ENCODE results near the gene FOXN3. TPM values are rescaled to one million over a fixed set of nuclear protein-coding genes. Genes with fewer than 3 reads are reported as not detected.

Gene FOXN3
- 45.2 TPM for polyA plus RNA-seq (2013, experiment 1 of 2)
- 47.9 TPM for polyA plus RNA-seq (2013, experiment 2 of 2)

GRCh38 chr14:89417091-89417464 lies at the start of gene FOXN3:
Gene FOXN3 (minus strand): TSS chr14:89417233. CDS start chr14:89412476, 4,757 bp downstream.
- H2BK5ac ChIP-seq (ENCODE audit: low read length) = peak within 1 kb of the TSS; percentile 39
- WGBS (ENCODE audit: extremely low coverage, insufficient coverage, low lambda C conversion rate) = no CpG with 5 or more reads among the region's 54 CpGs
- peak within 1 kb of the TSS; percentile 95 for H3K4ac ChIP-seq (ENCODE audit: low read depth, low read length)
- peaks cover under 1% of the 10 kb centered on the region for H3K36me3 ChIP-seq (ENCODE audit: control insufficient read depth, insufficient read depth, low read length)
- peak within 1 kb of the TSS; percentile 86 for H3K27ac ChIP-seq (ENCODE audit: low read depth, low read length)
- H4K8ac ChIP-seq (ENCODE audit: low read depth, low read length) = peak within 1 kb of the TSS; percentile 65
- H2AK5ac ChIP-seq (ENCODE audit: low read length) = no peak within 1 kb of the TSS
- H3K4me1 ChIP-seq (ENCODE audit: control insufficient read depth, low read depth, low read length) = peaks cover 2% of the 10 kb centered on the region
- H3K79me1 ChIP-seq (ENCODE audit: low read length) = peaks cover 1% of the 10 kb centered on the region
- H2BK120ac ChIP-seq (ENCODE audit: low read depth, low read length) = peak within 1 kb of the TSS; percentile 85
- H3K9ac ChIP-seq (ENCODE audit: low read length) = peak within 1 kb of the TSS; percentile 83
- DNase-seq = peak; percentile 95
- H3K79me2 ChIP-seq (ENCODE audit: control insufficient read depth, insufficient read depth, low read length) = peaks cover 36% of the 10 kb centered on the region
- peak within 1 kb of the TSS; percentile 66 for H3K23ac ChIP-seq (ENCODE audit: low read length)
- H3K4me3 ChIP-seq (ENCODE audit: low read length) = peak within 1 kb of the TSS; percentile 85
- no peak within 1 kb of the TSS for H2BK15ac ChIP-seq (replicated peaks; ENCODE audit: low read depth)
- H3K18ac ChIP-seq (ENCODE audit: low read length) = peak within 1 kb of the TSS; percentile 99
- H3K27me3 ChIP-seq (ENCODE audit: insufficient read depth, low read length, poor library complexity) = no peaks in the 10 kb centered on the region
- peak within 1 kb of the TSS; percentile 81 for H3K4me2 ChIP-seq (ENCODE audit: low read length)
- H4K5ac ChIP-seq (ENCODE audit: low read length) = no peak within 1 kb of the TSS
- H3K56ac ChIP-seq (ENCODE audit: low read length) = peak within 1 kb of the TSS; percentile 92

- no peak overlapping the region for H3K23ac ChIP-seq (ENCODE audit: low read length)
- H3K4me3 ChIP-seq (ENCODE audit: low read length) = no peak overlapping the region
- H2BK5ac ChIP-seq (ENCODE audit: low read length) = peak overlapping the region; percentile 35
- H3K79me1 ChIP-seq (ENCODE audit: low read length) = no peaks in the 10 kb centered on the region
- no peak overlapping the region for H2BK15ac ChIP-seq (replicated peaks; ENCODE audit: low read depth)
- H4K5ac ChIP-seq (ENCODE audit: low read length) = no peak overlapping the region
- no peak overlapping the region for H3K27ac ChIP-seq (ENCODE audit: low read depth, low read length)
- H3K4me1 ChIP-seq (ENCODE audit: control insufficient read depth, low read depth, low read length) = peaks cover 11% of the 10 kb centered on the region
- peak overlapping the region; percentile 68 for H2AK5ac ChIP-seq (ENCODE audit: low read length)
- WGBS (ENCODE audit: extremely low coverage, insufficient coverage, low lambda C conversion rate) = no CpG with 5 or more reads among the region's 5 CpGs
- DNase-seq = peak; percentile 76
- no peak overlapping the region for H3K4ac ChIP-seq (ENCODE audit: low read depth, low read length)
- H3K9ac ChIP-seq (ENCODE audit: low read length) = peak overlapping the region; percentile 13
- H2BK120ac ChIP-seq (ENCODE audit: low read depth, low read length) = no peak overlapping the region
- no peaks in the 10 kb centered on the region for H3K27me3 ChIP-seq (ENCODE audit: insufficient read depth, low read length, poor library complexity)
- peak overlapping the region; percentile 68 for H3K56ac ChIP-seq (ENCODE audit: low read length)
- H3K4me2 ChIP-seq (ENCODE audit: low read length) = no peak overlapping the region
- no peaks in the 10 kb centered on the region for H3K79me2 ChIP-seq (ENCODE audit: control insufficient read depth, insufficient read depth, low read length)
- H3K36me3 ChIP-seq (ENCODE audit: control insufficient read depth, insufficient read depth, low read length) = no peaks in the 10 kb centered on the region
- H3K18ac ChIP-seq (ENCODE audit: low read length) = no peak overlapping the region
- H4K8ac ChIP-seq (ENCODE audit: low read depth, low read length) = no peak overlapping the region
These were observed 49.5 kb upstream of the FOXN3 start for GRCh38 chr14:89466484-89466883.

GRCh38 chr14:89465876-89466275 lies 48.8 kb upstream of the FOXN3 start:
- WGBS (ENCODE audit: extremely low coverage, insufficient coverage, low lambda C conversion rate) = no CpG with 5 or more reads among the region's 5 CpGs
- no peak overlapping the region for H4K5ac ChIP-seq (ENCODE audit: low read length)
- no peak overlapping the region for H2BK15ac ChIP-seq (replicated peaks; ENCODE audit: low read depth)
- no peak overlapping the region for H3K23ac ChIP-seq (ENCODE audit: low read length)
- no peak overlapping the region for H3K56ac ChIP-seq (ENCODE audit: low read length)
- peaks cover 11% of the 10 kb centered on the region for H3K4me1 ChIP-seq (ENCODE audit: control insufficient read depth, low read depth, low read length)
- no peak overlapping the region for H3K4me3 ChIP-seq (ENCODE audit: low read length)
- no peak overlapping the region for H3K4me2 ChIP-seq (ENCODE audit: low read length)
- no peak overlapping the region for H3K4ac ChIP-seq (ENCODE audit: low read depth, low read length)
- no peak overlapping the region for H2AK5ac ChIP-seq (ENCODE audit: low read length)
- no peaks in the 10 kb centered on the region for H3K36me3 ChIP-seq (ENCODE audit: control insufficient read depth, insufficient read depth, low read length)
- H2BK120ac ChIP-seq (ENCODE audit: low read depth, low read length) = no peak overlapping the region
- H4K8ac ChIP-seq (ENCODE audit: low read depth, low read length) = no peak overlapping the region
- H3K79me1 ChIP-seq (ENCODE audit: low read length) = no peaks in the 10 kb centered on the region
- no peak overlapping the region for H3K27ac ChIP-seq (ENCODE audit: low read depth, low read length)
- no peak for DNase-seq
- H3K79me2 ChIP-seq (ENCODE audit: control insufficient read depth, insufficient read depth, low read length) = no peaks in the 10 kb centered on the region
- no peak overlapping the region for H2BK5ac ChIP-seq (ENCODE audit: low read length)
- H3K18ac ChIP-seq (ENCODE audit: low read length) = no peak overlapping the region
- no peak overlapping the region for H3K9ac ChIP-seq (ENCODE audit: low read length)
- H3K27me3 ChIP-seq (ENCODE audit: insufficient read depth, low read length, poor library complexity) = no peaks in the 10 kb centered on the region

GRCh38 chr14:89461256-89461655 lies 44.2 kb upstream of the FOXN3 start:
- H2BK15ac ChIP-seq (replicated peaks; ENCODE audit: low read depth) = no peak overlapping the region
- H3K79me1 ChIP-seq (ENCODE audit: low read length) = no peaks in the 10 kb centered on the region
- H3K23ac ChIP-seq (ENCODE audit: low read length) = no peak overlapping the region
- H3K4me3 ChIP-seq (ENCODE audit: low read length) = no peak overlapping the region
- H3K4me2 ChIP-seq (ENCODE audit: low read length) = no peak overlapping the region
- no peaks in the 10 kb centered on the region for H3K27me3 ChIP-seq (ENCODE audit: insufficient read depth, low read length, poor library complexity)
- no peaks in the 10 kb centered on the region for H3K79me2 ChIP-seq (ENCODE audit: control insufficient read depth, insufficient read depth, low read length)
- H2BK120ac ChIP-seq (ENCODE audit: low read depth, low read length) = no peak overlapping the region
- H3K9ac ChIP-seq (ENCODE audit: low read length) = no peak overlapping the region
- no CpG with 5 or more reads among the region's 3 CpGs for WGBS (ENCODE audit: extremely low coverage, insufficient coverage, low lambda C conversion rate)
- H2BK5ac ChIP-seq (ENCODE audit: low read length) = no peak overlapping the region
- DNase-seq = no peak
- H3K4ac ChIP-seq (ENCODE audit: low read depth, low read length) = no peak overlapping the region
- H4K5ac ChIP-seq (ENCODE audit: low read length) = no peak overlapping the region
- no peak overlapping the region for H3K56ac ChIP-seq (ENCODE audit: low read length)
- H3K36me3 ChIP-seq (ENCODE audit: control insufficient read depth, insufficient read depth, low read length) = no peaks in the 10 kb centered on the region
- H3K27ac ChIP-seq (ENCODE audit: low read depth, low read length) = no peak overlapping the region
- H3K4me1 ChIP-seq (ENCODE audit: control insufficient read depth, low read depth, low read length) = peaks cover 9% of the 10 kb centered on the region
- H4K8ac ChIP-seq (ENCODE audit: low read depth, low read length) = no peak overlapping the region
- H3K18ac ChIP-seq (ENCODE audit: low read length) = no peak overlapping the region
- H2AK5ac ChIP-seq (ENCODE audit: low read length) = no peak overlapping the region

- no peak overlapping the region for H2BK15ac ChIP-seq (replicated peaks; ENCODE audit: low read depth)
- H4K5ac ChIP-seq (ENCODE audit: low read length) = no peak overlapping the region
- WGBS (ENCODE audit: extremely low coverage, insufficient coverage, low lambda C conversion rate) = no CpG with 5 or more reads among the region's 5 CpGs
- H3K79me2 ChIP-seq (ENCODE audit: control insufficient read depth, insufficient read depth, low read length) = no peaks in the 10 kb centered on the region
- H3K4me3 ChIP-seq (ENCODE audit: low read length) = no peak overlapping the region
- peak overlapping the region; percentile 91 for H3K18ac ChIP-seq (ENCODE audit: low read length)
- peaks cover 14% of the 10 kb centered on the region for H3K4me1 ChIP-seq (ENCODE audit: control insufficient read depth, low read depth, low read length)
- no peak for DNase-seq
- peak overlapping the region; percentile 27 for H3K56ac ChIP-seq (ENCODE audit: low read length)
- no peak overlapping the region for H2AK5ac ChIP-seq (ENCODE audit: low read length)
- no peak overlapping the region for H2BK120ac ChIP-seq (ENCODE audit: low read depth, low read length)
- no peak overlapping the region for H3K4me2 ChIP-seq (ENCODE audit: low read length)
- no peaks in the 10 kb centered on the region for H3K36me3 ChIP-seq (ENCODE audit: control insufficient read depth, insufficient read depth, low read length)
- H3K79me1 ChIP-seq (ENCODE audit: low read length) = no peaks in the 10 kb centered on the region
- H3K27me3 ChIP-seq (ENCODE audit: insufficient read depth, low read length, poor library complexity) = no peaks in the 10 kb centered on the region
- no peak overlapping the region for H3K4ac ChIP-seq (ENCODE audit: low read depth, low read length)
- H3K9ac ChIP-seq (ENCODE audit: low read length) = no peak overlapping the region
- H4K8ac ChIP-seq (ENCODE audit: low read depth, low read length) = no peak overlapping the region
- peak overlapping the region; percentile 45 for H2BK5ac ChIP-seq (ENCODE audit: low read length)
- H3K23ac ChIP-seq (ENCODE audit: low read length) = no peak overlapping the region
- no peak overlapping the region for H3K27ac ChIP-seq (ENCODE audit: low read depth, low read length)
These were observed 41.8 kb upstream of the FOXN3 start for GRCh38 chr14:89458713-89459420.

- no peak overlapping the region for H3K23ac ChIP-seq (ENCODE audit: low read length)
- peaks cover 14% of the 10 kb centered on the region for H3K4me1 ChIP-seq (ENCODE audit: control insufficient read depth, low read depth, low read length)
- no peak overlapping the region for H2AK5ac ChIP-seq (ENCODE audit: low read length)
- H3K56ac ChIP-seq (ENCODE audit: low read length) = no peak overlapping the region
- no peak overlapping the region for H3K4me2 ChIP-seq (ENCODE audit: low read length)
- WGBS (ENCODE audit: extremely low coverage, insufficient coverage, low lambda C conversion rate) = no CpG with 5 or more reads among the region's 5 CpGs
- no peak overlapping the region for H2BK15ac ChIP-seq (replicated peaks; ENCODE audit: low read depth)
- DNase-seq = no peak
- H3K79me1 ChIP-seq (ENCODE audit: low read length) = no peaks in the 10 kb centered on the region
- H2BK120ac ChIP-seq (ENCODE audit: low read depth, low read length) = no peak overlapping the region
- H3K9ac ChIP-seq (ENCODE audit: low read length) = no peak overlapping the region
- no peaks in the 10 kb centered on the region for H3K79me2 ChIP-seq (ENCODE audit: control insufficient read depth, insufficient read depth, low read length)
- no peaks in the 10 kb centered on the region for H3K36me3 ChIP-seq (ENCODE audit: control insufficient read depth, insufficient read depth, low read length)
- H4K8ac ChIP-seq (ENCODE audit: low read depth, low read length) = no peak overlapping the region
- H4K5ac ChIP-seq (ENCODE audit: low read length) = no peak overlapping the region
- H3K27ac ChIP-seq (ENCODE audit: low read depth, low read length) = no peak overlapping the region
- H3K18ac ChIP-seq (ENCODE audit: low read length) = no peak overlapping the region
- no peaks in the 10 kb centered on the region for H3K27me3 ChIP-seq (ENCODE audit: insufficient read depth, low read length, poor library complexity)
- no peak overlapping the region for H3K4me3 ChIP-seq (ENCODE audit: low read length)
- H2BK5ac ChIP-seq (ENCODE audit: low read length) = no peak overlapping the region
- H3K4ac ChIP-seq (ENCODE audit: low read depth, low read length) = no peak overlapping the region
These were observed 40.0 kb upstream of the FOXN3 start for GRCh38 chr14:89457007-89457406.
